Panc1 (cell line): ENCODE results near the gene ETV5. TPM values are rescaled to one million over a fixed set of nuclear protein-coding genes. Genes with fewer than 3 reads are reported as not detected.

ENCODE experiments used
- ATAC-seq: fragments of 200-7000 bp; cut with Tn5 transposase; 2 replicates; pipeline ENCODE4 v1.9.1; 2020; ENCODE audit warnings: mild to moderate bottlenecking, moderate library complexity
- BruUV-seq: library from RNA; stranded (reverse); fragments of 400-500 nt; replicated peaks from 2 replicates; lab custom pipeline; 2021; lab: Mats Ljungman, UMichigan
- CTCF ChIA-PET: fragments of 300-600 bp; sonication (Branson Sonifier 250); formaldehyde crosslinking; loops from one replicate; lab custom pipeline; 2022; ENCODE audit warnings: antibody characterized with exemption; lab: Charles Lee
- POLR2A ChIA-PET: fragments of 300-600 bp; sonication (Branson Sonifier 250); formaldehyde crosslinking; loops from one replicate; lab custom pipeline; 2022; ENCODE audit warnings: antibody characterized with exemption; lab: Charles Lee
- DNase-seq: peaks from one replicate; pipeline ENCODE4 v3.0.0-alpha.2; 2010; ENCODE audit warnings: low read depth, low spot score
- H3K27ac ChIP-seq: 2 replicates; pipeline ENCODE4 v1.5.1; 2011; ENCODE audit warnings: mild to moderate bottlenecking, low read length, inconsistent platforms
- H3K27me3 ChIP-seq: fragments of 200-500 bp; sonication (Bioruptor generic); 2 replicates; pipeline ENCODE4 v1.6.0; 2014; ENCODE audit warnings: low read length, inconsistent platforms; ENCODE audit not compliant: control insufficient read depth, insufficient read depth
- H3K36me3 ChIP-seq: fragments of 200-500 bp; sonication (Bioruptor generic); 2 replicates; pipeline ENCODE4 v1.5.1; 2014; ENCODE audit warnings: inconsistent platforms, mild to moderate bottlenecking, low read length, moderate library complexity; ENCODE audit not compliant: control insufficient read depth, insufficient read depth
- H3K4me1 ChIP-seq: 2 replicates; pipeline ENCODE4 v1.5.1; 2011; ENCODE audit warnings: inconsistent platforms, mild to moderate bottlenecking, low read length, moderate library complexity; ENCODE audit not compliant: control insufficient read depth, insufficient read depth
- H3K4me3 ChIP-seq, 2 experiments: 2 replicates each; pipeline ENCODE4 v1.5.1; 2011 to 2012; ENCODE audit warnings: low read depth in 2 of 2, low read length in 2 of 2, mild to moderate bottlenecking in 2 of 2, inconsistent platforms in 1 of 2, moderate library complexity in 1 of 2
- H3K9me3 ChIP-seq: fragments of 200-500 bp; sonication (Bioruptor generic); 2 replicates; pipeline ENCODE4 v1.5.1; 2014; ENCODE audit warnings: low read depth, mild to moderate bottlenecking, inconsistent platforms, low read length, moderate library complexity; ENCODE audit not compliant: control insufficient read depth, insufficient read depth
- CTCF ChIP-seq: fragments of 450-650 bp; IDR thresholded peaks from 2 replicates; pipeline ENCODE4 v1.5.1; 2017; ENCODE audit warnings: mild to moderate bottlenecking
- POLR2AphosphoS5 ChIP-seq: IDR thresholded peaks from 2 replicates; pipeline ENCODE4 v1.6.1; 2012; ENCODE audit warnings: mild to moderate bottlenecking, low read depth, low read length, moderate library complexity
- REST ChIP-seq, 2 experiments: IDR thresholded peaks; 2 replicates each; pipeline ENCODE4 v1.6.1; 2011 to 2012; ENCODE audit warnings: low read depth in 2 of 2, control low read depth in 1 of 2, low read length in 1 of 2, mild to moderate bottlenecking in 1 of 2, moderate library complexity in 1 of 2; ENCODE audit not compliant: insufficient read depth in 1 of 2
- SIN3A ChIP-seq: IDR thresholded peaks from 2 replicates; pipeline ENCODE4 v1.6.1; 2012; ENCODE audit warnings: low read depth, mild to moderate bottlenecking, low read length, moderate library complexity, borderline replicate concordance; ENCODE audit not compliant: insufficient read depth
- TCF7L2 ChIP-seq: IDR thresholded peaks from 2 replicates; pipeline ENCODE4 v1.6.1; 2011; ENCODE audit warnings: mild to moderate bottlenecking, low read depth, low read length, inconsistent platforms
- in situ Hi-C: cut with HindIII; loops from 2 replicates; pipeline ENCODE4 v1.10.0; 2016; ENCODE audit warnings: low sequenced_read_pairs, low pct_unique_long_range_greater_than_20kb
- intact Hi-C: fragments of 100-400 bp; cut with micrococcal nuclease; formaldehyde crosslinking; loops from one replicate; pipeline ENCODE4 v1.10.0; 2022; ENCODE audit not compliant: unreplicated experiment
- total RNA-seq: library from RNA; stranded (reverse); gene quantifications from one replicate; pipeline ENCODE4 v1.2.1, GENCODE V29; 2021; ENCODE audit not compliant: unreplicated experiment

The ETV5 gene
- total RNA-seq, 1 experiment from 2014 or later: 79.3 TPM

DNA sequence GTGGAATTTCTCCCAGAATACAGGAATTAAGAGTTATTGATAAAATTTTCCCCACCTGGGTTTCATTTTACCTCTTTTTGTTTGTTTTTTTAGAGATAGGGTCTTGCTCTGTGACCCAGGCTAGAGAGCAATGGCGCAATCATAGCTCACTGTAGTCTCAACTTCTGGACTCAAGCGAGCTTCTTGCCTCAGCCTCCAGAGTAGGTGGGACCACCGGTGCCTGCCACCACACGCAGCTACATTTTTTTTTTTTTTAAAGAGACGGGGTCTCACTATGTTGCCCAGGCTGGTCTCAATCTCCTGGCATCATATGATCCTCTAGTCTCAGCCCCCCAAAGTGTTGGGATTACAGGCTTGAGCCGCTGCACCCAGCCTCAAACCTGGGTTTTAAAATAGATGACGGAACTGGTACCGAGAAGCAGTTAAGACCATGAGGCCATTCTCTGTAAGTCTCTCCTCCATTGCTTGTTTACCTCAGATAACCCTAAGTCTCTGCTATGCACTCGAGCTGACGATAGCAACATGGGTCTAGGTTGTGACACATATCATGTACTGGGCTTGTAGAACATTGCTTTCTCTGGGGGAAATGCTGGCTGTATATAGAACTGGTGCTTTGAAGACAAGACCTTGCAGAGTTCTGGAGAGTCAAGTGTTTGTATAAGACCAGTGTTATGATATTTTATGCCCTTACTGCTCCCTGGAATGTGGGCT is 16.4 kb downstream of the ETV5 start:
- POLR2A ChIA-PET: no interaction called here
- H3K4me1 ChIP-seq: peaks cover 7% of the 10 kb centered on the region
- CTCF ChIA-PET: no interaction called here
- H3K9me3 ChIP-seq: no peaks in the 10 kb centered on the region
- intact Hi-C loops (no loop called here), in situ Hi-C loops (no loop called here)
- TF ChIP-seq POLR2AphosphoS5: no peak
- no peak for TF ChIP-seq REST (IDR thresholded peaks at IDR 0.05; ENCODE audit: insufficient read depth in 1 of 2, low read depth in 2 of 2, low read length in 1 of 2)
- no peak for TF ChIP-seq CTCF
- no peak for TF ChIP-seq TCF7L2
- TF ChIP-seq SIN3A: no peak
- H3K27ac ChIP-seq: no peak overlapping the region
- no peak for ATAC-seq
- peaks cover 2% of the 10 kb centered on the region; the same call in 1 of the 2 replicates for H3K36me3 ChIP-seq
- H3K4me3 ChIP-seq: no peak overlapping the region
- H3K27me3 ChIP-seq: no peaks in the 10 kb centered on the region
- no TSS peak for BruUV-seq
- DNase-seq: no peak

- no peaks in the 10 kb centered on the region for H3K4me1 ChIP-seq
- CTCF ChIA-PET: no interaction called here
- no peak overlapping the region for H3K27ac ChIP-seq
- DNase-seq (no peak), ATAC-seq (no peak)
- in situ Hi-C loops: no loop called here
- BruUV-seq: no TSS peak
- POLR2A ChIA-PET: no interaction called here
- H3K27me3 ChIP-seq: no peaks in the 10 kb centered on the region
- TF ChIP-seq CTCF (no peak), TCF7L2 (no peak), REST (IDR thresholded peaks at IDR 0.05; ENCODE audit: insufficient read depth in 1 of 2, low read depth in 2 of 2, low read length in 1 of 2) (no peak), SIN3A (no peak), POLR2AphosphoS5 (no peak)
- peaks cover 2% of the 10 kb centered on the region; the same call in 1 of the 2 replicates for H3K36me3 ChIP-seq
- no peak overlapping the region for H3K4me3 ChIP-seq
- no peaks in the 10 kb centered on the region for H3K9me3 ChIP-seq
- intact Hi-C loops: no loop called here
Measured at GRCh38 chr3:186090901-186091300, 18.0 kb downstream of the ETV5 start.
